Common myeloid progenitor, CD34-positive (primary cell): Measurements from ENCODE around the gene SUN5.

ENCODE experiments used
- CTCF ChIA-PET: fragments of 350-600 bp; sonication (Branson Sonifier 250); formaldehyde crosslinking; loops from one replicate; lab custom pipeline; 2021; ENCODE audit warnings: antibody characterized with exemption; lab: Charles Lee
- POLR2A ChIA-PET: fragments of 350-600 bp; sonication (Branson Sonifier 250); formaldehyde crosslinking; loops from one replicate; lab custom pipeline; 2021; ENCODE audit warnings: antibody characterized with exemption; lab: Charles Lee
- DNase-seq, 3 donors: peaks; one replicate each; pipeline versions ENCODE4 v3.0.0 to v3.0.0-alpha.2; 2013
- H3K27ac ChIP-seq, 2 experiments: 1 replicate in 1 of 2; 2 replicates in 1 of 2; pipeline ENCODE4 v1.7.0; 2013; ENCODE audit warnings: inconsistent platforms in 2 of 2, low read length in 2 of 2, mild to moderate bottlenecking in 2 of 2, low read depth in 1 of 2, moderate library complexity in 1 of 2; ENCODE audit not compliant: severe bottlenecking in 2 of 2, insufficient read depth in 1 of 2, poor library complexity in 1 of 2
- H3K27me3 ChIP-seq, 5 experiments: replicated peaks in 2 of 5; 1 replicate in 3 of 5; 2 replicates in 2 of 5; pipeline versions ENCODE4 v1.6.1 to v1.7.0; 2013; ENCODE audit warnings: low read length in 4 of 5, mild to moderate bottlenecking in 2 of 5, moderate library complexity in 2 of 5, inconsistent platforms in 1 of 5; ENCODE audit not compliant: insufficient read depth in 5 of 5, control insufficient read depth in 4 of 5
- H3K36me3 ChIP-seq, 4 experiments: 1 replicate in 2 of 4; 2 replicates in 2 of 4; pipeline versions ENCODE4 v1.6.1 to v1.7.0; 2013; ENCODE audit warnings: low read length in 3 of 4, control low read depth in 1 of 4, mild to moderate bottlenecking in 1 of 4; ENCODE audit not compliant: control insufficient read depth in 4 of 4, insufficient read depth in 4 of 4
- H3K4me1 ChIP-seq, 4 experiments: 1 replicate in 3 of 4; 2 replicates in 1 of 4; pipeline versions ENCODE4 v1.6.1 to v1.7.1; 2013; ENCODE audit warnings: low read length in 3 of 4, mild to moderate bottlenecking in 3 of 4, control low read depth in 1 of 4, inconsistent platforms in 1 of 4, moderate library complexity in 1 of 4; ENCODE audit not compliant: control insufficient read depth in 4 of 4, insufficient read depth in 4 of 4; ENCODE audit errors: control extremely low read depth in 1 of 4
- H3K4me3 ChIP-seq, 7 experiments: 1 replicate in 4 of 7; 2 replicates in 3 of 7; pipeline versions ENCODE4 v1.5.1 to v1.7.0; 2013; ENCODE audit warnings: mild to moderate bottlenecking in 7 of 7, low read length in 6 of 7, moderate library complexity in 6 of 7, inconsistent platforms in 2 of 7, low read depth in 2 of 7, control low read depth in 1 of 7; ENCODE audit not compliant: insufficient read depth in 4 of 7, control insufficient read depth in 1 of 7; ENCODE audit errors: extremely low read depth in 1 of 7
- H3K9me3 ChIP-seq, 5 experiments: 1 replicate in 4 of 5; 2 replicates in 1 of 5; pipeline versions ENCODE4 v1.6.1 to v1.7.1; 2013; ENCODE audit warnings: low read length in 4 of 5, mild to moderate bottlenecking in 2 of 5, inconsistent platforms in 1 of 5, low read depth in 1 of 5, moderate library complexity in 1 of 5; ENCODE audit not compliant: control insufficient read depth in 4 of 5, insufficient read depth in 2 of 5; ENCODE audit errors: control extremely low read depth in 1 of 5
- whole genome bisulfite sequencing: methylation state at CpG from one replicate; pipeline ENCODE4 v1.1.5; 2013; ENCODE audit not compliant: insufficient coverage; 5-methylcytosine and 5-hydroxymethylcytosine counted together

SUN5 gene

DNA sequence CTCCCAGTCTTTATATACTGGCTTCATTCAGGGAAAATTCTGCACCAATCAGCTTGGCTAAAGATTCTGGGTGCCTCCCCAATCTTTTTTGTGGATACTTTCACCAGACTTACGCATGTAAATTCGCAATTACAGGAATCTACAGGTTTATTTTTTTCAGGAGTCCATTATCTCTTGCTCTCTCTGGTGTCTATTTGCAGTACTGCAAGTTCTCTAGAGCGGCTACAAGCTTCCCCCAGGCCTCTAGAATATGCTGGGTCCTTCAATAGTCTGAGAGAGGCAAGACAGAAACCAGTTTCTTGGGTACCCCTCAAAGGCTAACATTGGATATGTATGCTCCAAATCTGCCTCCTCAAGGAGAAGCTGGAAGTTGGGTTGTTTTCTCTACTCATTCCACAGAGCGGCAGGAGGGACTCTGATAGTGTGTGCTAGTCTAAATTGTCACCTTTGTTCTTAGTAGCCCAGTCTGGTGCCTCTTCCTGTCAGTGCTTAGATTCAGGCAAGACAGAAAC lies 58.5 kb downstream of the SUN5 start:
- Histone ChIP-seq H3K9me3 (peaks cover 0 to 6% (median 5%) of the 10 kb centered on the region in 5 experiments), H3K4me3 (no peak overlapping the region), H3K27ac (no peak overlapping the region), H3K36me3 (no peaks in the 10 kb centered on the region), H3K27me3 (peaks cover 0 to 2% (median 0%) of the 10 kb centered on the region in 5 experiments), H3K4me1 (peaks cover 0 to 7% (median 0%) of the 10 kb centered on the region in 4 experiments)
- peak in 1 of 3 donors; percentile 17 for DNase-seq
- ChIA-PET POLR2A (no interaction called here), CTCF (interaction anchor here (1.0 to 2.5 kb wide), 7 partner anchors 9 to 156 kb away, joined by 3 to 11 read pairs (median 4); no protein-coding TSS in a partner anchor)
- WGBS: 85% methylated on average over 4 of the region's 4 CpGs

DNA sequence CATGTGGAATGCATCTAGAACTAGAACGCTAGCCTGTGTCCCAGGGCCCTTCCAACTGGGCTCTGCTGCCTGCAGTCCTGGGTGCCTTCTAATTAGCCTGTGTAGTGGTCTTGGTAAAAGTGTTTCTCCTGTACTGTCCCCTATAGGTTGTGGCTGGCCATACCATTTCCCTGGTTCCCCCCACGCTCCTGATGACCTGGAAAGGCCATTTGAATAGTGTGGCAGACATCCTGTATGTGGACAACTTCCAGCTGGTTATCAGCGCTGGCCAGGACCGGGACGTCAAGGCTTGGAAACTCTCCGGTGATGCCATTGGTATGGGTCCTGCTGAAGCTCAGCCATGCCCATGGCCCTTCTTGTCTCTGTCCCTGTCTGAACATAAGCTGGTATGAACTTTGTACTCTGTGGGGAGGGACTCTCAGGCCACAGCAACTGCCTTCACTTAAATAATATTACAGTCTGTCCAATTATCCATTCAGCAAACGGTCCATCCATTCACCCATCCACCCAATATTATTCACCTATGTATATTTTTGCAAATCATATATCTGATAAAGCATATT lies 60.7 kb downstream of the SUN5 start:
- WGBS: 100% methylated on average over 6 of the region's 7 CpGs
- H3K4me1 ChIP-seq: peaks cover 0 to 7% (median 0%) of the 10 kb centered on the region in 4 experiments
- H3K27ac ChIP-seq: no peak overlapping the region
- H3K4me3 ChIP-seq: no peak overlapping the region
- ChIA-PET CTCF (interaction anchor here (1.0 to 2.5 kb wide), 2 partner anchors 14 to 42 kb away, joined by 3 to 11 read pairs; no protein-coding TSS in a partner anchor), POLR2A (no interaction called here)
- DNase-seq: no peak
- H3K27me3 ChIP-seq: no peaks in the 10 kb centered on the region
- H3K36me3 ChIP-seq: no peaks in the 10 kb centered on the region
- H3K9me3 ChIP-seq: peaks cover 0 to 8% (median 6%) of the 10 kb centered on the region in 5 experiments

DNA sequence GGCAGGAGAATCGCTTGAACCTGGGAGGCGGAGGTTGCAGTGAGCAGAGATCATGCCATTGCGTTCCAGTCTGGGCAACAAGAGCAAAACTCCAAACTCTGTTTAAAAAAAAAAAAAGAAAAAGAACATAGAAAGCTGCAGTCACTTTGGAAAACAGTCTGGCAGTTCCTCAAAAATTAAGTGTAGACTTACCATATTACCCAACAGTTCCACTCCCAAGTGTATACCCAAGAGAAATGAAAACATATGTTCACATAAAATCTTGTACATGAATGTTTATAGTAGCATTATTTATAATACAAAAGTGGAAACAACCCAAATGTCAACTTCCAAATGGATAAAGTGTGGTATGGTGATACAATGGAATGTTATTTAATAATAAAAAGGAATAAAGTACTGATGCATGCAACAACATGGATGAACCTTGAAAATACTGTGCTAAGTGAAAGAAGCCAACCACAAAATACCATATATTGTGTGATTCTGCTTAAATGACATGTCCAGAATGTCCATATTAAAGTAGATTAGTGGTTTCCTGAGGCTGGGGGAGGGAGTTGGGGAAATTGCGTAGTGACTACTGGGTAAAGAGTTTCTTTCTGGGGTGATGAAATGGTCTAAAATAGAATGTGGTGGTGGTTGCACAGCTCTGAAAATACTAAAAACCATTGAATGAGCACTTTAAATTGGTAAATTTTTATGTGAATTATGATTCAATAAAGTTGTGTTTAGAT lies 62.9 kb downstream of the SUN5 start:
- Histone ChIP-seq H3K4me1 (peaks cover 0 to 7% (median 0%) of the 10 kb centered on the region in 4 experiments), H3K4me3 (no peak overlapping the region), H3K27ac (no peak overlapping the region), H3K9me3 (peaks cover 0 to 8% (median 6%) of the 10 kb centered on the region in 5 experiments), H3K36me3 (no peaks in the 10 kb centered on the region), H3K27me3 (no peaks in the 10 kb centered on the region)
- no peak for DNase-seq
- ChIA-PET POLR2A (no interaction called here), CTCF (no interaction called here)
- WGBS: 96% methylated on average over 4 of the region's 4 CpGs

DNA sequence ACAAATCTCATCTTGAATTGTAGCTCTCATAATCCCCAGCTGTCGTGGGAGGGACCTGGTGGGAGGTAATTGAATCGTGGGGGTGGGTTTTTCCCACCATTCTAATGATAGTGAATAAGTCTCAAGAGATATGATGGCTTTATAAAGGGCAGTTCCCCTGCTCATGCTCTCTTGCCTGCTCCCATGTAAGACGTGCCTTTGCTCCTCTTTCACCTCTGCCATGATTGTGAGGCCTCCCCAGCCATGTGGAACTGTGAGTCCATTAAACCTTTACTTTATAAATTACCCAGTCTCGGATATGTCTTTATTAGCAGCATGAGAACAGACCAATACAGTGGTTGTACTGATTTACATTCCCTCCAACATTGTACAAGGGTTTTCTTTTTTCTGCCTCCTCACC lies 69.7 kb downstream of the SUN5 start:
- peaks cover 0 to 2% (median 0%) of the 10 kb centered on the region in 5 experiments for H3K9me3 ChIP-seq
- ChIA-PET CTCF (no interaction called here), POLR2A (no interaction called here)

More for the DNA sequence above, 69.7 kb downstream of the SUN5 start:
- no peak for DNase-seq
- Histone ChIP-seq H3K4me1 (no peaks in the 10 kb centered on the region), H3K36me3 (no peaks in the 10 kb centered on the region), H3K4me3 (no peak overlapping the region), H3K27ac (no peak overlapping the region), H3K27me3 (no peaks in the 10 kb centered on the region)
- WGBS: 93% methylated on average over 2 of the region's 4 CpGs
